Activated CD4-positive, alpha-beta T cell treated with anti-CD3 and anti-CD28 coated beads for 4 hours (primary cell): ENCODE measurements around the gene SLC13A3.

Experiments used
- DNase-seq, 2 donors: peaks; one replicate each; pipeline ENCODE4 v3.0.0-alpha.2; 2020

The SLC13A3 gene

DNA sequence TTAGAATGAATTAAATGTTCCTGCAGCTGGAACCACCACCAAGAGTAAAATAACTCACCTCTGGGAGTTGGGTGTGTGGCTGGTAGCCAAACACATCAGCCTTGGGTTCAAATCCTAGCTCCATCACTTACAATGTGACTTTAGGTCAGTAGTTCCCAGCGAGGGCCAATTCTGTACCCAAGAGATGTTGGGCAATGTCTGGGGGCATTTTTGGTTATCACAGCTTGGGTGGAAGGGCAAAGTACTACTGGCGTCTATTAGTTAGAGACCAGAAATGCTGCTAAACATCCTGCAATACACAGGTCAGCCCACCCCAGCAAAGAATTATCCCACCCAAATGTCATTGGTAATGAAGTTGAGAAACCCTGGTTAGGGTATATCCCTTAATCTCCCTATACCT is 48.8 kb downstream of the SLC13A3 start:
- DNase-seq = no peak

GRCh38 chr20:46601603-46602122 is 49.6 kb downstream of the SLC13A3 start:
- no peak for DNase-seq

DNA sequence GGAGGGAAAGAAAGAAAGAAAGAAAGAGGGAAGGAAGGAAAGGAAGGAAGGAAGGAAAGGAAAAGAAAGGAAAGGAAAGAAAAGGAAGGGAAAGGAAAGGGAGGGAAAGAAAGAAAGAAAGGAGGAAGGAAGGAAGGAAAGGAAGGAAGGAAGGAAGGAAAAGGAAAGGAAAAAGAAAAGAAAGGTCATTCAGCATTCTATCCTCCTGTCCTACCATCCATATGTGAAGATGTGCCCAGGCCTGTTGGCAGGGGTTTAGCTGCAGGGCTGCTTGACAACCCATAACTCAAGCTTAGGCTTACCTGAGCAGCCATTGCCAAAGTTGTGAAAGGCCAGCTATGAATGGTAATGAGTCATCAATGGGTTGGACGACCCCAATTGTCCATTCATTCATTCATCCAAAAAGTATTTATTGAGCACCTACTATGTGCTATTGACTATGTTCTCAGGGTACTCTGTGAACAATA is 50.9 kb downstream of the SLC13A3 start:
- DNase-seq = no peak

GRCh38 chr20:46599227-46599987 is 51.9 kb downstream of the SLC13A3 start:
- DNase-seq = no peak

GRCh38 chr20:46595933-46596332 is 55.3 kb downstream of the SLC13A3 start:
- no peak for DNase-seq

- no peak for DNase-seq
Measured at GRCh38 chr20:46594725-46595124, 56.5 kb downstream of the SLC13A3 start.

GRCh38 chr20:46592580-46593362 is 58.5 kb downstream of the SLC13A3 start:
- no peak for DNase-seq

- no peak for DNase-seq
Measured at GRCh38 chr20:46590443-46590842, 60.8 kb downstream of the SLC13A3 start.

DNA sequence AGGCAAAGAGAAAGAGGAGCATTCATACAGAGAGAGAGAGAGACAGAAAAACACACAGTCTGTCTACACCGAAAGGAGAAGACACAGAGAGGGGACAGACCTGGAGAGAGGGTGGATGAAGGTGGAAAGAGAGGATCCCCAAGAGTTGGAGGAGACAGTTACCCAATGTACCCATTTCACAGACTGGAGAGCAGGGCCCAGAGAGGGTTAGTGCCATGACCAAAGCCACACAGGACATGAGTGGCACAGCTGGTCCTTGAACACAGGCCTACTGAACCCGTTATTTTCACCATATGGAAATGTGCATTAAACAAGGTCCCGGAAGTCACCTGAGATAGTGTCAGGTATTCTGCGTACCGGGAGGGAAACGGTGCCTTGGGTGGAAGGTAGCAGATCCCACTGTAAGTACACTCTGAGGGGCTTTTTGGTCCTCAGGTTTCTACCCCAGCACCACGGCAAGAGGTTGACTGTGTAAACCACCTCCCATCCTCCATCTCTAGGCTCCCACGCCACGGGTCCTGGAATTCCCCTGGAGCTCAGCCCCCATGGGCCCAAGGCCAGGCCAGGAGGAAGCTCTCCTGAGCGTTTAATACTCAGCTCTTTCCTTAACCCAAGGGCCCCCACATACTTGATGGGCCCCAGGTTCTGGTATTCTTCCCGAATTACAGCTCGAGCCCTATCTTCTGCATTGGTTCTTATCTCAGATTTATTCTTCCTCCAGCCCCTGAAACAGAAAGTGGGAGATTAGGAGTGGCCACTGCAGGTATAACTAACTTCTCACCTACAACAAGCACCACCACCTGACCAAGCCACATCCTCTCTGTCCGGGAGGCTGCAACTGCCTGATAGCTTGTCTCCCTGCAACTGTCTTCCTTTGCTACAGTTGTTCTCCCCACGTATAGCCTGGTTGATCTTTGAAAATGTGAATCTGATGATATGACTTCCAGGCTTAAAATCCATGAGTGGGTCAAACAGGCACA is 62.4 kb downstream of the SLC13A3 start:
- DNase-seq = no peak

DNA sequence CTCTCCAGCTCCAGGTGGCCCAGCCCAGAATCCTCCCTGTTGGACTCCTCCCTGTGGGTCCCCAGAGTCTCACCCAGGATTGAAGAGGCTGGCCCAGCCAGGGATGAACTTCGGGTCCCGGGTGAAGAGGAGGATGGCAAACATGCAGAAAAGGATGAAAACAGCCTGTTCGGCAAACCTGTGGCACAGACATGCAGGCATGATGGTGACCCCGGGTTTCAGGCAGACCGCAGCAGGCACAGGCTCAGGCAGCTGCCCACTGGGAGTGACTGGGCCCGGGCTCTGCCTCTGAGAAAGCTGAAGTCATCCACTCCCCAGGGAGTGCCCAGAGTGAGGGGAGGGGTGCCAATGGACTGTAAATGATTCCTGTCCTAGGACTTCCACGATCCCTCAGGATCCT is 63.3 kb downstream of the SLC13A3 start:
- no peak for DNase-seq

DNA sequence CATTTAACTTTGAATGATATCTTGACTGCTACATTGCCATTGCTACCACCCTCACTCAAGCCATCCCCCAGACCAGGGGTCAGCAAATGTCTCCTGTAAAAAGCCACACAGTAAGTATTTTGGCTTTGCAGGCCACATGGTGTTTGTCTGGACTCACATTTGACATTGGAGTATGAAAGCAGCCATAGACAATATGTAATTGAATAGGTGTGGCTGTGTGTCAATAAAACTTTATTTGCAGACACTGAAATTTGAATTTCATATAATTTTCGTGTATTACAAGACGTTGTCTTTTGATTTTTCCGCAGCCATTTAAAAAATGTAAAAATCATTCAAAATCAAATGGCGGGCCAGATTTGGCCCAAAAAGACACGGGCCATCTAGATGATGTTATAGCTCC is 64.5 kb downstream of the SLC13A3 start:
- no peak for DNase-seq

- no peak for DNase-seq
Measured at GRCh38 chr20:46584508-46584907, 66.8 kb downstream of the SLC13A3 start.

- no peak for DNase-seq
Measured at GRCh38 chr20:46583411-46584214, 67.6 kb downstream of the SLC13A3 start.

GRCh38 chr20:46582648-46583047 is 68.6 kb downstream of the SLC13A3 start:
- no peak for DNase-seq

GRCh38 chr20:46581391-46581790 is 69.9 kb downstream of the SLC13A3 start:
- no peak for DNase-seq

- no peak for DNase-seq
Measured at GRCh38 chr20:46580613-46581205, 70.5 kb downstream of the SLC13A3 start.

GRCh38 chr20:46578745-46579144 is 72.5 kb downstream of the SLC13A3 start:
- no peak for DNase-seq

- DNase-seq = no peak
Measured at GRCh38 chr20:46576774-46577395, 74.4 kb downstream of the SLC13A3 start.

- DNase-seq = no peak
Measured at GRCh38 chr20:46575937-46576461, 75.3 kb downstream of the SLC13A3 start.

DNA sequence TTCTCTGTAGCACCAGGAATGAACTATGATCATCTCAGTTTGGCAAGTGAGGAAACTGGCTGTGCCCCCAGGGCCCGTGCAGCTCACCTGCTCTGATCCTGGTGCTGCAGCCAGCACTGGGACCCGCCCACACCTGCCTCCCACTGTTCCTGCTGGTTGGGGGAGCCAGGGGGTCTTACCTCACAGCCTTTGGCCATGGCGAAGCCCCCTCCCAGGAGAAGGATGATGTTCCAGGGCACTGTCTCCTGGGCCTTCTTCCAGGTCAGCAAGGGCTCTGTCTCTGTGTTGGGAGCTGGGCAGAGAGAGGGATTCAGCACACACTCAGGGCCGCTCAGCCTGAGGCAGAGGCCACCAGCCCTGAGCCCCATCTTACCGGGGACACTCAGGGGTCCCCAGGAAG is 75.9 kb downstream of the SLC13A3 start:
- DNase-seq = no peak
